ENCODE data around the gene RPS19BP1.
"Not testable (repeated sequence)": the region's sequence is repeated elsewhere in the genome, so short reads cannot be mapped to it uniquely, and the experiment has no call there.

Gene RPS19BP1

GRCh38 chr22:39510529-39511149 is 21.9 kb downstream of the RPS19BP1 start:
- no peak for DNase-seq

DNA sequence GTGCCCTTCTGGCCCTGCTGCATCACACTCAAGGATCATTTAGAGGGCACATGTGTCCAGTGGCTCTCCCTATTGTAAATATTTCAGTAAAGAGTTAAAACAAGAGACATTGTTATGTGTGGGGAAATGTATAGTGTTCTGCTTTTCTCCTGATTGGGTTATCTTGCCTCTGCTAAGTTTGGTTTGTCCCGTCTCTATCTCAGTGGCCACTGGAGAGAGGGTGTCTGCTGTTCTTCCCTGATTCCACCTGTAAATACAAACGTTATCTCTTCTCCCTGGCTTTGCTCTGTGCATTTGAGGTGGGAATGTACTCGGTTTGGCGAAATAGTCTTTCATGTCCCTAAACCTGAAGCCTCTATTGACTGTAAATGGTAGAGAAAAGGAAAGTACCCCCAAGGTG is 24.2 kb downstream of the RPS19BP1 start:
- DNase-seq = no peak

DNA sequence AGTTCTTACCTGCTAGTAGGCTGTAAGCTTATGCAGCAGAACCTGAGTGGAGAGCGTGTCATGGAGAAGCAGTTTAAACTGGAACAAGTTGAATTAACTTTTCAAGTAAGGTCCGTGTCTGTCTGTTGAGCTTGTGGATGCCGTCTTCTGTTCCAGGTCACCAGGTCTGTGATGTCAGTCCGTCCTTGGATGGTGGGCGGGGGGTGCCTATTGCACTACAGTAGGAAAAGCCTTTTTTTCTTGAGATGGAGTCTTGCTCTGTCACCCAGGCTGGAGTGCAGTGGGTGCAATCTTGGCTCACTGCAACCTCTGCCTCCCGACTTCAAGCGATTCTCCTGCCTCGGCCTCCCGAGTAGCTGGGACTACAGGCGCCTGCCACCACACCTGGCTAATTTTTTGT is 25.5 kb downstream of the RPS19BP1 start:
- not testable (repeated sequence) for DNase-seq

GRCh38 chr22:39504071-39504470 is 28.5 kb downstream of the RPS19BP1 start:
- DNase-seq = no peak

- no peak for DNase-seq
These were observed 28.9 kb downstream of the RPS19BP1 start for GRCh38 chr22:39503630-39504029.

- peak; percentile 40 for DNase-seq
These were observed 29.6 kb downstream of the RPS19BP1 start for GRCh38 chr22:39502789-39503409.

- DNase-seq = peak; percentile 99
These were observed 30.3 kb downstream of the RPS19BP1 start, which contains the start of gene MIEF1 for GRCh38 chr22:39502109-39502788. Gene MIEF1 (plus strand): TSS chr22:39502290. CDS start chr22:39511295, 9,005 bp downstream.

GRCh38 chr22:39501644-39502108 is 30.9 kb downstream of the RPS19BP1 start:
- DNase-seq = no peak

DNA sequence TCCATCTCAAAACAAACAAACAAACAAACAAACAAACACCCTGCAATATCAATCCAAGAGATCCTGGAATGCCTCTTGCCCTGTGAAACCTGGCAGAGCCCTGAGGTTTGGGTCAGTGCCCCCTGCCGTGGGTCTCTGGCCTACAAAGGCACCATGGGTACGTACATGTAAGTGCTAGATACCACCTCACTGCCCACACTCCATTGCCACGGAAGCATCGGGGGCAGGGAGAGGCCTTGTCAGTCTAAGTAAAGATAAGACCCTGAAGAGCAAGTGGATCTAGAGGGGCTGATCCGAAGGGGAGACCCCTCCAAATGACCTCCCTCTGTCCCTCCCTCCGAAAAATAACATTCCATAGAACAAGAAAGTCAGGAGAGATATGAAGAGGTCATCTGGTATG is 32.4 kb downstream of the RPS19BP1 start:
- no peak for DNase-seq

DNA sequence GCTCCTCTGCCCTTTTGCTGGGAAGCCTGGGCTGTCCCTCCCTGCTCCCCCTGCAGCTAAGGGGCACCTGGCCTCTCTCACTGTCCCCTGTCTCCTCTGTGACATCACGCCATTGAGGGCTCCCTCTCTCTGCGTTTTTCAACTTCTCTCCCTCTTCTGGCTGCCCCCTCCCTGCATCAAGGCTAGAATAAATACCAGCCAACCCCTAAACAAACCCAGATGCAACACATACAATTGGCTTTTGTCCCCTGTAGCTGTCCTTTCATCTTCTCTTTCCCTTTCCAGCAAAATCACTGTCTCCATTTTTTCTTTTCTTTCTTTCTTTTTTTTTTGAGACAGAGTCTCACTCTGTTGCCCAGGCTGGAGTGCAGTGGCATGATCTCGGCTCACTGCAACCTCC is 33.7 kb downstream of the RPS19BP1 start:
- no peak for DNase-seq

GRCh38 chr22:39498368-39498767 is 34.2 kb downstream of the RPS19BP1 start:
- DNase-seq = no peak

- DNase-seq = no peak
These were observed 35.1 kb downstream of the RPS19BP1 start for GRCh38 chr22:39497429-39497828.

DNA sequence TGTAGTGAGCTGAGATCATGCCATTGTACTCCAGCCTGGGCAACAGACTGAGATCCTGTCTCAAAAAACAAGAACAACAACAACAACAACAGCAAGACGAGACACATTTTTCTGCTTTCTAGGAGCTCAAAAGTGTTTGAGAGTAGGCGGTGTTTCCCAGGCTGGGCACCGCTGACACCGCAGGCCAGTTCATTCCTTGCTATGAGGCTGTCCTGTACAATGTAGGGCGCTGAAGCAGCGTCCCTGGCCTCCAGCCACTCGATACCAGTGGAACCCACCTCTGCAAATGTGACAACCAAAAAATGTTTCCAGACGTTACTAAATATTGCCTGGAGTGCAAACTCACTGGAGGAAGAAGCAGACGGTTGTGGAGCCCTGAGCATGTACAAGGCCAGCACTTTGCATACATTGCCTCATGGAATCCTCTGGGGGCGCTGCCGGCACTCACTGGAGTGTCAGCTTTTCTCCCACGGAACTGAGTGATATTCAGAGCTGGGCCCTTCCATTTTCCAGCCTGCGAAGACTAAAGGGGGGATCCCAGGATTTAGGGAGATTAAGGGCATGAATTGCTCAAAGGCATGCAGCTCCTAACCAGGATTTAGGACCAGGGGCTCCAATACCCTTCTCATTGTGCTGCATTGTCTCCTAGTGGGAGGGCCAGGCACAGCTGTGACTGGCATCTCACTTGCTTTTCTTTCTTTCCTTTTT is 36.3 kb downstream of the RPS19BP1 start:
- peak; percentile 81 for DNase-seq

DNA sequence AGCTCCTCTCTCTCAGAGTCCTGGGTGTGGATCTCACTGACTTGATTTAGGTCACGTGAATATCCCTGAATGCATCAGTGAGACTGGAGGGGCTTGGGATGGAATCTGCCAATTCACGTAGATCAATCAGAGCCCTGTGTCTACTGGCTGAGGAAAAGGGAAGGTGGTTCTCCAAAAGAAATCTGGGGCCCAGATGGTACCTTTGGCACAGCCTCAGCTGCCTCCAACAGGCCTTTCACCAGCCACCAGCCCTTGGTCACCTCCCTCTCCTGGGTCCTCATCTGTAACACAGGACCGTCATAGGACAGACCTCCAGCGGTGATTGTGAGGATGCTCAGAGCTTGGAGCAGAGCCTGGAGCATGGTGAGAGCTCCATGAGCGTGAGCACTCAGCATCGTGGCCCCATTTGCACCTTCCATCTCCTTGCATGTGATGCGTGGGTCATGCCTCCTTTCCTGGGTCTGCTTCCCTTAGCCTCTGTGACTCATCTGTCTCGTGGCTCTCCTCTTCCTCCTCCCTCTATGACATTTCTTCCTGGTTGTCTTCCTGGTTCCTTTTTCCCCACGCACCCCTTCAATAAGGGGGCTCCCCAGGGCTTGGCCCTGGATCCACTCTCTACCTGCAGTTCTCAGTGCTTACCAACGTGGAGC is 38.0 kb downstream of the RPS19BP1 start:
- DNase-seq = peak; percentile 82

- DNase-seq = peak; percentile 31
These were observed 38.8 kb downstream of the RPS19BP1 start for GRCh38 chr22:39493759-39494158.

DNA sequence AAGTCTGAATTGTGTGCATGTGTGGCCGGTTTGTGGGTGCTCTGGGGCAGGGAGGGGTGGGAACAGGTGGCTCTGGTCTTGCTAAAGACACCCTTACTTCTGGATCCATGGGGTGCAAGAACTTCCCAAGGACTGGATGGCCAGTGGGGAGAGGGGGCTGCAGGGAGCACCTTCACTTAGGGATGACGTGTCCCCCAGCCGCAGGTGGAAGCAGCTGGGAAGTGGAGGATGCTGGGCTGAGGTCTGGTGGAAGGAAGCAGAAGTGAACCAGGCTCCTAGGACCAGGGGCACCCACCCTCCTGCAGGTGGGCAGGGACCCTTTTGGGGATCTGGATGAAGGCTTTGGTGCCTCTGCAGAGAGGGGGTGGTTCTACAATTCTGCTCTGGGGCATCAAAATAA is 40.4 kb downstream of the RPS19BP1 start:
- no peak for DNase-seq

DNA sequence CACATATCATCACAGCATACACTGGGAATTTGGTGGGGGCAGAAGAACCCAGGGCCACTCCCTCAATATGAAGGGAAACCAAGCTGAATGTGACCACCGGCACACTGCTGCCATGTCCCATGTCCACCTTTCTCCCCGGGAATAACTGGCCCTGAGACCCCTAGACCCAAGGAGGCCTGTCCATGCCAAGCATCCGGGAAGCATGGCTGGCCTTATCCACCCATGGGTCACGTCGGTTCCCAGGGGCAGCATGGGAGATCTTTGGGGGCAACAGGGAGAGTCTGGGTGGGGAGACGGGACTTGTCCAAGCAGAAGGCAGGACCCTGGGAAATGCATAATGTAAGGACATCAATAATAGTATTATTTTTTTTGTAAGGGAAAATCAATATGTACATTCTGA is 40.9 kb downstream of the RPS19BP1 start:
- no peak for DNase-seq

- DNase-seq = no peak
These were observed 41.4 kb downstream of the RPS19BP1 start for GRCh38 chr22:39490966-39491680.

DNA sequence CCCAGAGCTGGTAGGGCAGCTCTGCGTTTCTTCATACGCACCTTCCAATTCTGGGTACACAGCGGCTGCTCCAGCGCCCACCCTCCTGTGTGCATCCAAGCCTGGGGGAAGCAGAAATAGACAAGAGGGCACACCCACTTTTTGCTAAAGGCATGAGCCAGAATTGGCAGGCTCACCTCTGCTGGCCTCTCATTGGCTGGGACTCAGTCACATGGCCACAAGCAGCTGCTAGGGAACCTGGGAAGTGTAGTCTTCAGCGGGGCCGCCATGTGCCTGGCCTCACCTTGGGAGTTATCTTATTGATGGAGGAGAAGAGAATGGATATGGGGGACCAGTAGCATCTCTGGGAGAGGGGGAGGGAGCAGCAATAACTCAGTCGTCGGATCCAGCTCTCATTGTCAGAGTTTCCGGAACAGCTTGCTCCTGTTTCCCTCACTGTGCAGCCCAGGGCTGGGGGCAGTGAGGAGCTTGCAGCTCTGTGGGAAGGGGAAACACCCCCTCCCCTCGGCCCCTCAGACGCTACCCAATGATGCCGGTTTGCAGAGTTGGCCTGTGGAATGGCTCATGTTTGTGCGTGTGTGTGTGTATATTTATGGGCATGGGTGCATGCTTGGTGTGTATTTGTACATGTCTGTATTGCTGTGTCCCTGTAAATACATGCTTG is 42.3 kb downstream of the RPS19BP1 start:
- peak; percentile 75 for DNase-seq

GRCh38 chr22:39489094-39490068 is 43.2 kb downstream of the RPS19BP1 start:
- no peak for DNase-seq
